GM23248 (cell line): ENCODE results near the gene SAMMSON. TPM values are rescaled to one million over a fixed set of nuclear protein-coding genes. Genes with fewer than 3 reads are reported as not detected.

Source experiments
- DNase-seq: peaks from one replicate; pipeline ENCODE4 v3.0.0-alpha.2; 2015
- H2AFZ ChIP-seq: fragments of 200-600 bp; sonication (generic); 2 replicates; pipeline ENCODE4 v1.6.1; 2016; ENCODE audit warnings: antibody characterized with exemption
- H3F3A ChIP-seq: fragments of 200-600 bp; sonication (generic); 2 replicates; pipeline ENCODE4 v1.6.1; 2016; ENCODE audit warnings: mild to moderate bottlenecking, antibody characterized with exemption, mixed run types; ENCODE audit not compliant: insufficient read depth
- H3K27ac ChIP-seq: fragments of 200-600 bp; sonication (generic); 2 replicates; pipeline ENCODE4 v1.5.1; 2016; ENCODE audit warnings: mild to moderate bottlenecking
- H3K27me3 ChIP-seq: fragments of 200-600 bp; sonication (generic); replicated peaks from 2 replicates; pipeline ENCODE4 v1.6.1; 2016; ENCODE audit warnings: mild to moderate bottlenecking; ENCODE audit not compliant: insufficient read depth
- H3K36me3 ChIP-seq: fragments of 200-600 bp; sonication (generic); 2 replicates; pipeline ENCODE4 v1.6.1; 2016; ENCODE audit warnings: low read depth, mild to moderate bottlenecking
- H3K4me1 ChIP-seq: fragments of 200-600 bp; sonication (generic); 2 replicates; pipeline ENCODE4 v1.6.1; 2016; ENCODE audit warnings: mild to moderate bottlenecking; ENCODE audit not compliant: insufficient read depth
- H3K4me2 ChIP-seq: fragments of 200-600 bp; sonication (generic); one replicate; pipeline ENCODE4 v1.6.1; 2016; ENCODE audit warnings: mild to moderate bottlenecking; ENCODE audit not compliant: unreplicated experiment
- H3K4me3 ChIP-seq: fragments of 200-600 bp; sonication (generic); 2 replicates; pipeline ENCODE4 v1.5.1; 2016; ENCODE audit warnings: mild to moderate bottlenecking
- H3K79me2 ChIP-seq: fragments of 200-600 bp; sonication (generic); 2 replicates; pipeline ENCODE4 v1.6.1; 2016; ENCODE audit warnings: mild to moderate bottlenecking; ENCODE audit not compliant: insufficient read depth
- H3K9ac ChIP-seq: fragments of 200-600 bp; sonication (generic); 2 replicates; pipeline ENCODE4 v1.6.1; 2016; ENCODE audit warnings: mild to moderate bottlenecking
- H3K9me2 ChIP-seq: fragments of 200-600 bp; sonication (generic); 2 replicates; pipeline ENCODE4 v1.6.1; 2016; ENCODE audit warnings: mixed run types, mild to moderate bottlenecking, moderate library complexity; ENCODE audit not compliant: insufficient read depth
- H3K9me3 ChIP-seq: fragments of 200-600 bp; sonication (generic); one replicate; pipeline ENCODE4 v1.6.1; 2017; ENCODE audit warnings: low read depth
- H4K20me1 ChIP-seq: fragments of 200-600 bp; sonication (generic); 2 replicates; pipeline ENCODE4 v1.6.0; 2016; ENCODE audit not compliant: insufficient read depth
- EZH2 ChIP-seq: fragments of 200-600 bp; sonication (generic); IDR thresholded peaks from 2 replicates; pipeline ENCODE4 v1.6.1; 2018; ENCODE audit warnings: antibody characterized with exemption, mild to moderate bottlenecking; ENCODE audit not compliant: insufficient read depth, poor library complexity, severe bottlenecking
- EZH2phosphoT487 ChIP-seq: fragments of 200-600 bp; sonication (generic); IDR thresholded peaks from 2 replicates; pipeline ENCODE4 v1.6.1; 2018; ENCODE audit warnings: antibody characterized with exemption, moderate library complexity, mild to moderate bottlenecking, low read depth; ENCODE audit not compliant: insufficient read depth
- WGBS, 2 experiments: methylation state at CpG; one replicate each; pipeline ENCODE4 v1.1.6; 2015 to 2017; ENCODE audit warnings: low lambda C conversion rate in 2 of 2, low coverage in 1 of 2; ENCODE audit errors: missing lambda C conversion rate in 2 of 2; 5-methylcytosine and 5-hydroxymethylcytosine counted together
- in situ Hi-C: fragments of 300-500 bp; cut with MboI; formaldehyde crosslinking; loops from 2 replicates; pipeline ENCODE4 v1.15.0; 2020
- polyA plus RNA-seq: library from polyadenylated mRNA; unstranded; fragments of >200 nt; fragmentation: Nextera tagmentation; extraction: Ambion mirVana; gene quantifications from 2 replicates; pipeline ENCODE4 v1.2.1, GENCODE V29; 2016
- total RNA-seq: library from RNA; depleted of rRNA; stranded (reverse); fragments of >200 nt; shearing (Covaris generic); gene quantifications from 2 replicates; pipeline ENCODE4 v1.2.3, GENCODE V29; 2014

Gene SAMMSON
- total and polyA plus RNA-seq, 2 experiments from 2014 or later = not detected

GRCh38 chr3:70049761-70050160, 50.2 kb downstream of the SAMMSON start:
- Histone ChIP-seq H3K9me2 (no peaks in the 10 kb centered on the region), H3F3A (no peaks in the 10 kb centered on the region), H3K9ac (no peak overlapping the region), H3K79me2 (no peaks in the 10 kb centered on the region), H3K36me3 (no peaks in the 10 kb centered on the region), H3K4me1 (no peaks in the 10 kb centered on the region), H3K4me3 (no peak overlapping the region), H4K20me1 (no peaks in the 10 kb centered on the region), H3K27me3 (no peaks in the 10 kb centered on the region), H3K4me2 (no peak overlapping the region), H2AFZ (no peak overlapping the region), H3K9me3 (no peaks in the 10 kb centered on the region), H3K27ac (no peak overlapping the region)
- DNase-seq = peak; percentile 23
- 24 to 25% methylated on average over 3 of the region's 3 CpGs for WGBS, 2 experiments
- TF ChIP-seq EZH2phosphoT487 (no peak), EZH2 (no peak)
- in situ Hi-C loops = no loop called here

GRCh38 chr3:70053293-70053692, 53.8 kb downstream of the SAMMSON start:
- H3K4me1 ChIP-seq = no peaks in the 10 kb centered on the region
- no peaks in the 10 kb centered on the region for H3K79me2 ChIP-seq
- no peak for TF ChIP-seq EZH2
- no peak for TF ChIP-seq EZH2phosphoT487
- WGBS, 2 experiments = 27 to 50% methylated on average over 1 of the region's 1 CpG
- no peak overlapping the region for H3K27ac ChIP-seq
- no peaks in the 10 kb centered on the region for H4K20me1 ChIP-seq
- in situ Hi-C loops = no loop called here
- no peak overlapping the region for H3K4me2 ChIP-seq
- no peak for DNase-seq
- H3K9me3 ChIP-seq = no peaks in the 10 kb centered on the region
- no peak overlapping the region for H3K4me3 ChIP-seq
- no peaks in the 10 kb centered on the region for H3K36me3 ChIP-seq
- no peaks in the 10 kb centered on the region for H3K9me2 ChIP-seq
- no peak overlapping the region for H3K9ac ChIP-seq
- H3F3A ChIP-seq = no peaks in the 10 kb centered on the region
- no peak overlapping the region for H2AFZ ChIP-seq
- H3K27me3 ChIP-seq = 0 out of 2 replicates have a peak, but pooled peaks cover 9% of the 10 kb centered on the region

DNA sequence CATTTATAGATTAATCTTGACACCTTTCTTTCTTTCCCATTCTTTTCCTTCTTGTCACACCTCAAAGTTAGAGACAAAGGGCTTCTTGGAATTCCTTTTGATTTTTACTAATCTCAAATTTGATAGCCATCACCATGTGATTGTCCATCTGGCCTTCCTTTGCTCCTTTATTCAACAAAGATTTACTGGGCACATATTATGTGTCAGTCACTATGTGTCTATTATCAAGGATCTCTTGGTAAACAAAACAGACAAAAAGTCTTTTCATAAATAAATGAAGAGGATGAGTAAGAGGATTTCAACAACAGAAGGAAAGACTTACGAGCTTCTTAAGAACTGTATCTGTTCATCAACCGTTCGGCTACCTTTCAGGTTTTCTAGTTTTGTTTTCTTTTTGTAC, 56.5 kb downstream of the SAMMSON start:
- no peak for DNase-seq
- in situ Hi-C loops = no loop called here
- no peaks in the 10 kb centered on the region for H3F3A ChIP-seq
- no peak for TF ChIP-seq EZH2
- no peak for TF ChIP-seq EZH2phosphoT487
- no peaks in the 10 kb centered on the region for H3K4me1 ChIP-seq
- no peaks in the 10 kb centered on the region for H3K9me2 ChIP-seq
- H3K4me2 ChIP-seq = no peak overlapping the region
- H2AFZ ChIP-seq = no peak overlapping the region
- 76 to 77% methylated on average over 3 of the region's 3 CpGs for WGBS, 2 experiments
- H3K27ac ChIP-seq = no peak overlapping the region
- H3K9ac ChIP-seq = no peak overlapping the region
- H3K79me2 ChIP-seq = no peaks in the 10 kb centered on the region
- H3K9me3 ChIP-seq = no peaks in the 10 kb centered on the region
- H3K36me3 ChIP-seq = no peaks in the 10 kb centered on the region
- 0 out of 2 replicates have a peak, but pooled peaks cover 9% of the 10 kb centered on the region for H3K27me3 ChIP-seq
- no peaks in the 10 kb centered on the region for H4K20me1 ChIP-seq
- H3K4me3 ChIP-seq = no peak overlapping the region

GRCh38 chr3:70057426-70057825, 57.9 kb downstream of the SAMMSON start:
- Histone ChIP-seq H4K20me1 (no peaks in the 10 kb centered on the region), H2AFZ (no peak overlapping the region), H3K27ac (no peak overlapping the region), H3K27me3 (0 out of 2 replicates have a peak, but pooled peaks cover 9% of the 10 kb centered on the region), H3K9ac (no peak overlapping the region), H3K4me2 (no peak overlapping the region), H3K9me2 (no peaks in the 10 kb centered on the region), H3K36me3 (no peaks in the 10 kb centered on the region), H3K79me2 (no peaks in the 10 kb centered on the region), H3K9me3 (no peaks in the 10 kb centered on the region), H3F3A (no peaks in the 10 kb centered on the region), H3K4me3 (no peak overlapping the region), H3K4me1 (no peaks in the 10 kb centered on the region)
- no peak for DNase-seq
- 59 to 70% methylated on average over 1 of the region's 1 CpG for WGBS, 2 experiments
- no peak for TF ChIP-seq EZH2phosphoT487
- in situ Hi-C loops = no loop called here

DNA sequence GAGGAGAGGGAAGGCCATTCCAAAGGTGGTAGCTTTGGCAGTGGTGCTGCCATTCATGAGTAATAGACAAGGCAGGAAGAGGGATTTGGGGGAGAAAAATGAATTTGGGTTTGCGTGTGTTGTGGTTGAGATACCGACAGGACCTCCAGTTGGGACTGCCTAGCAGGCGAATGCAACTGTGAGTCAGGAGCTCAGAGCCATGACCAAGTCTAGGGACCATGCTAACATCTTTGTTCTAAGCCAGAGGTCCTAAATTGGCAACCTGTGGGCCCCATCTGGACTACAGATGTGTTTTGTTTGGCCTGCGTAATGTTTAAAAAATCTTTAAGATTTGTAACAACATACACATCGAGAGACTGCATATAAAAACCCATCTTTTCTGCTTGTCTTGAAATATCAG, 61.6 kb downstream of the SAMMSON start:
- H3F3A ChIP-seq = no peaks in the 10 kb centered on the region
- H3K9ac ChIP-seq = no peak overlapping the region
- H2AFZ ChIP-seq = no peak overlapping the region
- no peaks in the 10 kb centered on the region for H3K9me3 ChIP-seq
- H3K27ac ChIP-seq = no peak overlapping the region
- H3K4me2 ChIP-seq = no peak overlapping the region
- WGBS, 2 experiments = 41 to 61% methylated on average over 5 of the region's 5 CpGs
- no peak for TF ChIP-seq EZH2
- TF ChIP-seq EZH2phosphoT487 = no peak
- H3K79me2 ChIP-seq = no peaks in the 10 kb centered on the region
- H3K4me1 ChIP-seq = no peaks in the 10 kb centered on the region
- peaks cover 3% of the 10 kb centered on the region; the same call in 1 of the 2 replicates for H3K27me3 ChIP-seq
- no peaks in the 10 kb centered on the region for H3K36me3 ChIP-seq
- in situ Hi-C loops = no loop called here
- no peaks in the 10 kb centered on the region for H3K9me2 ChIP-seq
- no peak for DNase-seq
- no peaks in the 10 kb centered on the region for H4K20me1 ChIP-seq
- H3K4me3 ChIP-seq = no peak overlapping the region
